ENCODE data around the gene A3GALT2.
"Not testable (repeated sequence)": the region's sequence is repeated elsewhere in the genome, so short reads cannot be mapped to it uniquely, and the experiment has no call there.

The A3GALT2 gene

GRCh38 chr1:33316601-33317000 lies 4.3 kb downstream of the A3GALT2 start:
- DNase-seq (ENCODE audit: low spot score) (no peak), ATAC-seq (ENCODE audit: low read depth) (no peak)

GRCh38 chr1:33314416-33314815 lies 6.5 kb downstream of the A3GALT2 start:
- Histone ChIP-seq H3K36me3 (ENCODE audit: low read depth) (no peaks in the 10 kb centered on the region), H3K27me3 (ENCODE audit: insufficient read depth, poor library complexity, severe bottlenecking) (no peaks in the 10 kb centered on the region), H3K4me3 (ENCODE audit: severe bottlenecking) (no peak overlapping the region), H3K9me3 (ENCODE audit: severe bottlenecking) (no peaks in the 10 kb centered on the region), H3K4me1 (ENCODE audit: insufficient read depth, poor library complexity, severe bottlenecking) (no peaks in the 10 kb centered on the region), H3K27ac (ENCODE audit: poor library complexity, severe bottlenecking) (no peak overlapping the region)
- ATAC-seq (ENCODE audit: low read depth) (no peak), DNase-seq (ENCODE audit: low spot score) (no peak)
- no peak for TF ChIP-seq CTCF (IDR thresholded peaks at IDR 0.05; ENCODE audit: poor library complexity, severe bottlenecking)

More at GRCh38 chr1:33316601-33317000, 4.3 kb downstream of the A3GALT2 start:
- no peak overlapping the region for H3K27ac ChIP-seq (ENCODE audit: poor library complexity, severe bottlenecking)
- no peak overlapping the region for H3K4me3 ChIP-seq (ENCODE audit: severe bottlenecking)
- H3K27me3 ChIP-seq (ENCODE audit: insufficient read depth, poor library complexity, severe bottlenecking): no peaks in the 10 kb centered on the region
- no peaks in the 10 kb centered on the region for H3K36me3 ChIP-seq (ENCODE audit: low read depth)
- TF ChIP-seq CTCF (IDR thresholded peaks at IDR 0.05; ENCODE audit: poor library complexity, severe bottlenecking): no peak
- H3K4me1 ChIP-seq (ENCODE audit: insufficient read depth, poor library complexity, severe bottlenecking): no peaks in the 10 kb centered on the region
- no peaks in the 10 kb centered on the region for H3K9me3 ChIP-seq (ENCODE audit: severe bottlenecking)

GRCh38 chr1:33312413-33312749 lies 8.5 kb downstream of the A3GALT2 start:
- no peak overlapping the region for H3K4me3 ChIP-seq (ENCODE audit: severe bottlenecking)
- H3K9me3 ChIP-seq (ENCODE audit: severe bottlenecking): no peaks in the 10 kb centered on the region
- no peaks in the 10 kb centered on the region for H3K36me3 ChIP-seq (ENCODE audit: low read depth)
- H3K27me3 ChIP-seq (ENCODE audit: insufficient read depth, poor library complexity, severe bottlenecking): no peaks in the 10 kb centered on the region
- H3K4me1 ChIP-seq (ENCODE audit: insufficient read depth, poor library complexity, severe bottlenecking): no peaks in the 10 kb centered on the region
- TF ChIP-seq CTCF (IDR thresholded peaks at IDR 0.05; ENCODE audit: poor library complexity, severe bottlenecking): no peak
- no peak overlapping the region for H3K27ac ChIP-seq (ENCODE audit: poor library complexity, severe bottlenecking)
- DNase-seq (ENCODE audit: low spot score): no peak
- ATAC-seq (ENCODE audit: low read depth): no peak

GRCh38 chr1:33311706-33312412 lies 9.0 kb downstream of the A3GALT2 start:
- no peaks in the 10 kb centered on the region for H3K27me3 ChIP-seq (ENCODE audit: insufficient read depth, poor library complexity, severe bottlenecking)
- TF ChIP-seq CTCF (IDR thresholded peaks at IDR 0.05; ENCODE audit: poor library complexity, severe bottlenecking): no peak
- no peaks in the 10 kb centered on the region for H3K36me3 ChIP-seq (ENCODE audit: low read depth)
- ATAC-seq (ENCODE audit: low read depth) (no peak), DNase-seq (ENCODE audit: low spot score) (no peak)
- no peaks in the 10 kb centered on the region for H3K9me3 ChIP-seq (ENCODE audit: severe bottlenecking)
- H3K4me1 ChIP-seq (ENCODE audit: insufficient read depth, poor library complexity, severe bottlenecking): no peaks in the 10 kb centered on the region
- H3K4me3 ChIP-seq (ENCODE audit: severe bottlenecking): no peak overlapping the region
- no peak overlapping the region for H3K27ac ChIP-seq (ENCODE audit: poor library complexity, severe bottlenecking)

- DNase-seq (ENCODE audit: low spot score): no peak
- Histone ChIP-seq H3K36me3 (ENCODE audit: low read depth) (no peaks in the 10 kb centered on the region), H3K9me3 (ENCODE audit: severe bottlenecking) (no peaks in the 10 kb centered on the region), H3K4me1 (ENCODE audit: insufficient read depth, poor library complexity, severe bottlenecking) (no peaks in the 10 kb centered on the region), H3K4me3 (ENCODE audit: severe bottlenecking) (no peak overlapping the region), H3K27ac (ENCODE audit: poor library complexity, severe bottlenecking) (no peak overlapping the region), H3K27me3 (ENCODE audit: insufficient read depth, poor library complexity, severe bottlenecking) (no peaks in the 10 kb centered on the region)
- no peak for ATAC-seq (ENCODE audit: low read depth)
- TF ChIP-seq CTCF (IDR thresholded peaks at IDR 0.05; ENCODE audit: poor library complexity, severe bottlenecking): no peak
Measured at GRCh38 chr1:33310702-33311101, 10.2 kb downstream of the A3GALT2 start.

- H3K27me3 ChIP-seq (ENCODE audit: insufficient read depth, poor library complexity, severe bottlenecking); H3K9me3 ChIP-seq (ENCODE audit: severe bottlenecking); H3K27ac ChIP-seq (ENCODE audit: poor library complexity, severe bottlenecking); DNase-seq (ENCODE audit: low spot score); H3K4me1 ChIP-seq (ENCODE audit: insufficient read depth, poor library complexity, severe bottlenecking); H3K36me3 ChIP-seq (ENCODE audit: low read depth); ATAC-seq (ENCODE audit: low read depth); H3K4me3 ChIP-seq (ENCODE audit: severe bottlenecking): not testable (repeated sequence)
Measured at GRCh38 chr1:33309351-33309750, 11.5 kb downstream of the A3GALT2 start.

Measured in RWPE2 (cell line).